Muscle of back (tissue), 11 donors: Measurements from ENCODE around the gene SH3RF1. TPM values are rescaled to one million over a fixed set of nuclear protein-coding genes. Genes with fewer than 3 reads are reported as not detected.
"Not testable (repeated sequence)": the region's sequence is repeated elsewhere in the genome, so short reads cannot be mapped to it uniquely, and the experiment has no call there.

Experiments used
- DNase-seq, 3 donors: peaks; one replicate each; pipeline versions ENCODE4 v3.0.0 to v3.0.0-alpha.2; 2013
- polyA plus RNA-seq, 10 donors: library from polyadenylated mRNA; unstranded; fragments of 120-200 nt; gene quantifications; one replicate each; pipeline ENCODE4 v1.2.1, GENCODE V29; 2013; ENCODE audit not compliant: insufficient read length in 10 of 10

Gene SH3RF1
- polyA plus RNA-seq, 10 donors = 13.2 to 20.5 (median 17.4) TPM

DNA sequence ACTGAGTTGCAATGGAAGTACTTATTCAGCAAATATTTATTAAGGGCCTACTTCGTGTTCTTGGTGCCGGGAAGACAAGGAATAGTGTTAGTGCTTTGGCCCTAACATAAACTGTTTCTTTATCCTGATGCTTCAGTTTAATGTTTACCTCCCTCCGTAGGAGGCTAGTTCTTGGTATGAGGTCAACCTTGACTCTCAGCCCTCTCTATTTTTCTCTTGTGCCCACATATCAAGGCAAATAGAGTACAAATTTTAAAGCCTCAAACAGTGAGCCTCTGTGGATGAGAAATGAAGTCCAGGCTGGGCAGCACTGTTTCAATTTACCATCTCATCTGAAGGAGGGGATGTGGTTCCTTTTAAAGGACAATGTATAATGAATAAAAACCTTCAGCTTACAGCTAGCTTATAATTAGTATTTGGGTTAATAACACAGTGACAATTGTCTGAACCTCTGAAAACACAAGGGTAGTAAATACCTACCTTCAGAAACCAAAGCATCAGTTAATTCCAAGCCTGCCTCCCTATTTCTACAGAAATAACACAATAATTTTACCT lies 68.5 kb downstream of the SH3RF1 start:
- DNase-seq = no peak

DNA sequence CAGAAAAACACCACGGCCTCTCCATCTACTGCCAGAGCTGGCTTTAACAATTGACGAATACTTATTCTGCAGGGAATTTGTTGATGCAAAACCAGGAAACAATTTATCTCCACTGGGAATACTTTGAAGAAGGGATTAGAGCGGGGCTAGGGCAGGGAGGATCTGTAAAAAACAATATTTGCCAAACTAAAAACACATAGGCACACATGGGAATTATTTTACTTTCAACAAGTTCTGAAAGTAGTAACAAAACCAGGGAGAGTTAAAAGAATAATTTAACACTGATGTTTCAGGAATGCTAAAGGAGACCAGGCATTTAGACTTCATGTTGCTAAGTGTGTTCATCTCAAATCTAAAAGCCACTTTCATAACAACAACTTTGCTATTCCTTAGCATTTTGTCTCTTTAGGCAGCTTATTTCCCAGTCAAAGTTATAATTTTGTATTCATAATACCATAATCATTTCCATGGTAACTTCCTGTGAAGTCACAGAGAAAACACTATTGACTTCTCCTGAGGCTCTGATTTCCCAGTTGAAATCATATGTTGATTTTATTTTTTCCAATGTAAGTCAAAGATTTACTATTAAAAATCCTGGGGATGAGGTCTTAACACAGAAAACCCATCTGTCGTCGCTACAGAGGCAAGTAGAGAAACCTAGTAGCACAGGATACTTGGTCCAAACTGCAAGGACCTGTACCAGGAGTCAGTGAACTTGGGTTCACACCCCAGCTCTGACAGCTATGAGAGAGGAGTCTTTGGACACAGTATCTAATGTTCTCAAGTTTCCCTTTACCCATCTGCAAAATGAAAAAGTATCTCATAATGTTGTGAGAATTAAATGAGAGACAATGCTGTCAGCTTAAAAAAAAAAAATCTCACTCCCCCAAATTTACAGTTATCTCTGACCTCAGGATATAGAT lies 69.3 kb downstream of the SH3RF1 start:
- DNase-seq = peak in 2 of 3 donors; percentile 53 to 82

DNA sequence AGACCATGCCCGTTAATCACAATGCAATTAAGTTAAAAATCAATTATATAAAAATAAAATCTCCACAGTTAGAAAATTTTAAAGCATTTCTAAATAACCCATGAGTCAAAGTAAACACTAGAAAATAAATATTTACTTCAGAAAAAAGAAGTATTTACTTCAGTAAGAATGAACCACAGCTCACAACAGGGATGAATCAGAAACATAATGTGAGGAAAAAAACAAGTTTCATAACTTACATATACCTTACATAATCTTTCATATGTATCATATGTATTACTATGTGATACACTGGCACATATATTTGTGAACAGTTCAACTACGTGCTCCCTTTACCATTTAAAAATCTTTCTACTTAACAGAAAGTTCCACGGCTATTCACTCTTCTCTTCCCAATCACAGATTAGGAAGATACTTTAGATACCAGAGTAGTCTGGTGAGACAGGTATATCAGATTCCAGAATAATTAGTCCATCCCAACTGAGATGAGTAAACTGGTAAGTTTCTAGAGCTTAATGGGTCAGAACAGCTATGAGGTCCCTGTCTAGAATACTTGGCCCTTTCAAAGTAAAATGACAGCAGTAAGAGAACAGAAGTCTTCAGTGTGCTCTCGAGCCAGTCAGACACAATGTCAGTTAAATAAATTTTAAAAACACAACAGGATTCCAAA lies 70.3 kb downstream of the SH3RF1 start:
- DNase-seq = no peak

DNA sequence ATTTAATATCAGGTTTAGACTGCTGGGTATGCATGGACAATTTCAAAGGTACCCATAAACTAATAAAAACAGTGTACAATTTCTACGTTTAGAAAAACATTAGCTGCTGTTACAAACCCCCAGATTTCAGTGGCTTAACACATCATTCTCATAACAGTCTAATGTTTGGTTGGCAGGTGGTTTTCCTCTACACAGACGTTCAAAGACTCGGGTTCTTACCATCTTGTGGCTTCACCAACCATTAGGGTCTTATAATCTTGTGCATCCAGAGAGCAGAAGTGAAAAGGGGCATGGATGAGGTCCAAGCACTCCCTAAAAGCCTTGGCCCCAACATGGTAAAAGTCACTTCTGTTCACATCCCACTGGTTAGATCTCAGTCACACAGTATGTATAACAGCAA lies 71.6 kb downstream of the SH3RF1 start:
- DNase-seq = no peak

DNA sequence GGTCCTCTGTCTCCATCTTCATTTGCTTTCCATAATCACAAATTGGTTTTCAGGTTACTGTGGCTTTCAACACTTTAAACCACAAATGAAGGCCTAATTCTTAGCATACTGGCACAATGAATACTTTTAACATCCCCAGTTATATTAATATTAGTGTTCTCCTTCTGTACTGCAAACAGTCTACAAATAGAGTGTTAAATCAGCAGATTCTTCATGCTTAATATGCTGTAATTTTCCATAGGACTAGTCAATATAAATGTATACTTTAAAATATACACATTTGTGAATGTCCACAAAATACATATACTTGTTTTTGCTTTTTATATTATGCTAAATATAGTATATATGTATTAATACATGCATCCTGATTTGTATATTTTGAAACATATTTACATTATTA lies 72.6 kb downstream of the SH3RF1 start:
- DNase-seq = no peak

DNA sequence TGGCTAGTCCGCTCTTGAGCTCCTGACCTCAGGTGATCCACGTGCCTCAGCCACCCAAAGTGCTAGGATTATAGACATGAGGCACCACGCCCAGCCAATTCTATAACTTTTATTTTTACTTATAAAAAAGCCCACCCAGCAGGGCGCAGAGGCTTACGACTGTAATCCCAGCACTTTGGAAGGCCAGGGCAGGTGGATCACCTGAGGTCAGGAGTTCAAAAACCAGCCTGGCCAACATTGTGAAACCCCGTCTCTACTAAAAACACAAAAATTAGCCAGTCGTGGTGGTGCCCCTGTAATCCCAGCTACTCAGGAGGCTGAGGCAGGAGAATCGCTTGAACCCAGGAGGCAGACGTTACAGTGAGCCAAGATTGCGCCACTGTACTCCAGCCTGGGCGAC lies 73.5 kb downstream of the SH3RF1 start:
- DNase-seq = not testable (repeated sequence)

DNA sequence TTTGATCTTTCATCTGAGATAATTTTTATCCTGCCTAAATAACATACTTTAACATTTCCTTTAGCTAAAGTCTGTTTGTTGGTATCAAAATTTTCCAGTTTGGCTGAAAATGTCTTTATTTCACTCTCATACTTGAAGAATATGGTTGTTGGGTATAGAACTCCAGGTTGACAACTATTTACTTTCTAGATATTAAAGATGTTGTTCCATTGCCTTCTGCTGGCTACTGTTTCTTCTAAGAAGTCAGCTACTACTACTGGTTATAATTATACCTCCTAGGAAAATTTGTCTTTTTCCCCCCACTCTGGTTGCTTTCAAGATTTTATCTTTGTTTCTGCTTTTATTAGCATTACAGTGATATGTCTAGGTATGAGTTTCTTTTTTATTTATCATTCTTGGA lies 75.7 kb downstream of the SH3RF1 start:
- no peak for DNase-seq

DNA sequence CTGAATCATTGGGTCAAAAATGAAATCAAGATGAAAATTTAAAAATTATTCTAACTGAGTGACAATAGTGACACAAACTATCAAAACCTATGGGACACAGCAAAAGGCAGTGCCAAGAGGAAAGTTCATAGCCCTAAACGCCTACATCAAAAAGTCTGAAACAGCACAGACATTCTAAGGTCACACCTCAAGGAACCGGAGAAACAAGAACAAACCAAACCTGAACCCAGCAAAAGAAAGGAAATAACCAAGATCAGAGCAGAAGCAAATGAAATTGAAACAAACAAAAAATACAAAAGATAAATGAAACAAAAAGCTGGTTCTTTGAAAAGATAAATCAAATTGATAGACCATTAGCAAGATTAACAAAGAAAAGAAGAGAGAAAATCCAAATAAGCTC lies 80.8 kb downstream of the SH3RF1 start:
- DNase-seq = not testable (repeated sequence)

DNA sequence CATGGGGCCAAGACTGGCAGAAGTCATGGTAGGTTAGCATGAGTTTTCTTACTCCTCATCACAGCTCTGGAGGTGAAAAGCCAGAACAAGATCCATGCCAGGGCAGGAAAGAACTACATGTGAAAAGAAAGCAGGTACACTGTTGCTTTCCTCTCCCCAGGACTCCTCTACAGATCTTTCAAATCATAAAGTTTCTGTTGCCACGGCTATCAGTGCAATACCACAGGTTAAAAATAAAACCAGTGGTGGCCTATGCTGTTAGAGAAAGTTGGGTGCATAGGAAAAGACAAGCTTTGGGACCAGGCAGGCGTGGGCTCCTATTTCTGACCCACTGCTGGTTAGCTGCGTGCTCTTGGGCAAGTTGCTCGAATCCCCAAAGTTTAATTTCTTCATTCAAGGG lies 81.4 kb downstream of the SH3RF1 start:
- no peak for DNase-seq

DNA sequence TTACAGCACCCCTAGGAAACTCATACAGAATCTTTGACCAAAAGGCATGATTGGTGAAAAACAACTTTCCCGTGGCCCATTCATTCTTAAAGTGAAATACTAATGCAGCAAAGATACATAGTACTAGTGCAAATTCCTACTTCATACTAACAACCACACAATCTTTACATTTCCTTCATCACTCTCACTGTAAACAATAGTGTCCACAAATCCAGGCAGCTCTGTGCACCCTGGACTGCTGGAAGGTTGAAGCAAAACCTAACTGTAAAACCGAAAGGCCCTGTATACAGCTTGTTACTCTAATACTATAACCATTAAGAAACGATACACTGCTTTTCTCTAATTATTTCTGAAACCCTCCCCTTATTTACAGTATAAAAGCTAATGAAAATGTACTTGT lies 82.6 kb downstream of the SH3RF1 start:
- no peak for DNase-seq

DNA sequence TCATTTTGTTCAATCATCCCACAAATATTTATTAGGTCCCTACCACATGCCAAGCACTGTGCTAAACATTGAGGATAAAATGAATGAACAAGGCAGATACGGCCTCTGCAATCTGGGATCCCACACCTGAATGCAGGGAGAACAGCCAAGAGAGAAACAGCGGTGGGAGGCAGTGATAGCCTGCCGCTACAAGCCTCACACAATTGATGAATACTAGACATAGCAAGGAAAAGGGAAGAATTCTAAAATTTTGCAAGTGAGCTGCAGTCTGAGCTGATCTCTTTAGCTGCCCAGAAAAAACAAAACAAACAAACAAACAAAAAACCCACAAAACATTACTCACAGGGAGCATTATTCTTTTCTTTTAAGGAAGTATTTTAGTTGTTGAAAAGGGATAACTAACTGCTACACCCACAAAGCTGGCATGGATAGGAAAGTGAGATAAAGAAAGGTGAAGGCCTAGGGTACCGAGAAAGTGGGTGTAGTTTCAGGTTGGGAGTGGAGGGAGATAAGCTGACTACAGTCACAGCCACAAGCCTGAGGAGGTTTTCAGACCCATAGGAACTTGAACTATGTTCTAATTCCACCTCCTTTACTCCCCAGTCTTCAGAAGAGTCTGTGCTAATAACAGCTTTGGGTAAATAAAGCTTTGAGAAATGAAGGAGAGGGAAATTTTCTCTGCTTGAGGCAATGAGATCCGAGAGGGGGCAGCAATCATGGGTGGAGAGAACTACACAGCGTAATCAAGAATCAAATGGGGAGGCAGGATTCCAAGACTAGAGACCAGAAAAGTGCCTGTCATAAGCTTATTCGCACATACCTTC lies 85.4 kb downstream of the SH3RF1 start:
- no peak for DNase-seq

DNA sequence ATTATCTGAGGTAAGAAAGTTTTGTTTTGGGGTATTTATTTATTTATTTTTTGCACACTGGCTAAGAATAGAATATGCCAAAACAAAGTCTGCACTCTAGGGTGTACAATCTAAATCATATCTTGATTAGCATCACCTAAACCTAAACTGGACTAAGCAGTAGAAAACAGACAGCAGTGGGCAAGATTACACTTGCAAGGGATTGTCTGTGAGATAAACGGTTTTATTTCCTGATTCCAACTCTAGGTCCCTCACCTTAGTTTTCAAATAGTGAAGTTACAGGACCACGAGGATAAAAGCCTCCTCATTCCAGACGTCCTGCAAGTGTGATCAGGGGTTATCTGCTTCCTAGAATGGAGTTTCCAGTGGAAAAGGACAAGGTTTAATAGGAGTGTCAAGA lies 86.1 kb downstream of the SH3RF1 start:
- DNase-seq = peak in 1 of 3 donors; percentile 13

DNA sequence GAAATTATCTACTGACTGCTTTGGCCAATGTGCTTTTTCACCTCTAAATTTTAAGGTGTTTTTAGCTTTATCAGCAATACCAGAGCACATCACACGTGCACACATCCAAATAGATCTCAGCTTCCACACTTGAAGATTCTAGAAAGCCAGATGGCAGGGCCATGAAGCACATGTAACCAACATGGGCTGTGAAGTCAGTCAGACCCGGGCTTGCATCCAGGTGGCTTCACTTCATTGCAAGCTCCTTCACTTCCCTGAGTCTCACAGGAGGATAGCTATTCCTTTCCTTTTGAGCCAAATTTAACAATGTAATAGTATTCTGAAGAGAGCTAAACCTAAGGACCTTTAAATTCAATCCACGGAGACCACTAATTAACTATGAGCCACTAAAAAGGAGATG lies 86.5 kb downstream of the SH3RF1 start:
- DNase-seq = peak in 2 of 3 donors; percentile 48 to 72

DNA sequence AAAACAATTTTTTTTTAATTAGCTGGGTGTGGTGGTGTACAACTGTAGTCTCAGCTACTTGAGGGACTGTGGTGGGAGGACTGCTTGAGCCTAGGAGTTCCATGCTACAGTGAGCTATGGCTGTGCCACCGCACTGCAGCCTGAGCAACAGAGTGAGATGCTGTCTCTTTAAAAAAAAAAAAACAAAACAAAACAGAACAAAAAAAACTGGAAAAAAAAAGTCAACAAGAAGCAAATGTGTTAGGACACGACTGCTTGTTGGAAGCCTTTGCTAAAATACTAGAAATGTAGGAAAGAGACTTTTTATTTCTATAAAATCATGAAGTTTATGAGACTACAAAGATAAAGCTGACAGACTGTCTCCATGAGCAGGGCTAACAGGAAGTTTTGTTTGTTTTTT lies 87.2 kb downstream of the SH3RF1 start:
- no peak for DNase-seq

DNA sequence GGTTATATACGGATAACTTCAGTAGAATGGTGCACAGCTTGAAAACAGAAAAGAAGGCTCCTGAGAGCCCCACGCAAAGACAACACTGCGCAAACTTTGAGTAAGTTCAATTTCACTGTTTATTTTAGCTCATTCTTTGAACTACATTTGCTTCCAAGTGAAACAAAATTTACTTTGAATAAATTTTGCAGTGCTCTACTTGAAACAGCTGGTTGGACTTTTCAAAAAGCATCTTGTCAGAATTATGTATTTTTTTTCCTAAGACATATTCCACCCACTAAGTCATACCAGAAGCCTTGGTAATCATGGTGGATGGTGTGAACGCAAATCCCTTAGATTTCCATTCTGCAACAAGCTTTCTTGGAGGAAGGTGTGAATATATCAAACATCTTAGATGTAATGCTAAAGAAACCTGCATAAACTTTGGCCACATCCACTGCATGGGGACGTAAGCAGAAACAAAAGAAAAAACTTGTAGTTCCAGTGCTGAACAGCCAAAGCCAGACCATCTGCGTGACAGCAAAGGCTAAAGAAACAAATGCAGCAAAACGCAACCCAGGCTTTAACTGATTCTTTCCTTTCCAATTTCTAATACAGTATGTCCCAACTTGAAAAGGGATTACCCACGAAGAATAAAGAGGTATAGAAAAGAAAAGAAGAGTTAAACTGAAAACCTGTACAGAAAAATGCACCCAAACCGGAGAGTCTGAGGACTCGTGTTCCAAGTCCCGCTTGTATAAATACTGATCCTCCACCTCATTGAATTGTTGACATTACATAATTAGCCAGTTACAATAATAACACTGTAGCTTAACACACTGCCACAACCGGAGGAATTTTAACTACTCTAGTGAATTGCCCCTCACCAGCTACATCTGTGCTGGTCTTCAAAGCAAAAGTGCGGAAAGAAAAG lies 90.9 kb downstream of the SH3RF1 start:
- DNase-seq = peak; percentile 37 to 80 (median 54)

DNA sequence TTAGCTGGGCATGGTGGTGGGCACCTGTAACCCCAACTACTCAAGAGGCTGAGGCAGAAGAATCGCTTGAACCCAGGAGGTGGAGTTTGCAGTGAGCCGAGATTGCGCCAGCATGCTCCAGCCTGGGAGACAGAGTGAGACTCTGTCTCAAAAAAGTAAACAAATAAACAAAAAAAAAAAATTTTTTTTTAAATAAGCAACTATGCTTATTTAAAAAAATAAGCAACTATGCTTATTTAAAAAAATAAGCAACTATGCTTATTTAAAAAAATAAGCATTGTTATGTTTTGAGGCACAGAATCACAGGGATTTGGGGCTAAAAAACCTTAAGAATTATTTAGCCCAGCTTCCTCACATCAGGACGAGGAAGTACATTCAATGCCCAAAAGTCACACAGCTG lies 92.7 kb downstream of the SH3RF1 start:
- not testable (repeated sequence) for DNase-seq

DNA sequence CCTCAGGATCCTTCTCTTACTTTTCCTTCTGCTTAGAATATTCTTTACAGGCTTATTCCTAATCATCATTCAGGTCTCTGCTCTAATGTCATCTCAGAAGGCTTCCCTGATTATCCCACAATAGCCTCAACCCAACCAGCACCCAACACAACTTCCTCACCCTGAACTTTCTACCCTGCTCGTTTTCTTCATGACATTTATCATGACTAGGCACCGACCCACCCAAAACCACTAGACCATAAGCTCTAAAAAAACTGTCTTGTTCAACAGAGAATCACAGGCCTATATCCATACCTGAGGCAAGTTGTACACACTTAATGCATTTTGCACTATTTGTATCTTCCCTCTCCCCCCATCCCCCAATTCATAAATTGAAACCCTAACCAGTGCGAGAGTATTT lies 95.3 kb downstream of the SH3RF1 start:
- no peak for DNase-seq

DNA sequence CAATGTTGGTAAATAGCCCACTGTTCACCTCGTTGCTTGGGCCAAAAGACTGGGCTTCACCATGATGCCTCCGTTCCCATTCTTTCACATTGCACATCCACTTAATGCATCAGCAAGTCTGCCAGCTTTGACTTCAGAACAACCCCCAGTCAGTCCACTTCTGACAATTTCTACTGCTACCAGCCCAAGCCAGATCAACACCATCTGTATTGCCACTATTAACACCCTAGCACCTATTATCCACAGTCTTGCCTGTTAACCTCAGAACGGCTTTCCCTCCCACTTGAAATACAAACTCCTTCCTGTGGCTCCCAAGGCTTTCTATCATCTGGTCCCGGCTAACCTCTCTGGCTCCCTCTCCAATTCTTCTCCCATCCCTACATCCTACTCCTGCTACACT lies 95.7 kb downstream of the SH3RF1 start:
- no peak for DNase-seq

DNA sequence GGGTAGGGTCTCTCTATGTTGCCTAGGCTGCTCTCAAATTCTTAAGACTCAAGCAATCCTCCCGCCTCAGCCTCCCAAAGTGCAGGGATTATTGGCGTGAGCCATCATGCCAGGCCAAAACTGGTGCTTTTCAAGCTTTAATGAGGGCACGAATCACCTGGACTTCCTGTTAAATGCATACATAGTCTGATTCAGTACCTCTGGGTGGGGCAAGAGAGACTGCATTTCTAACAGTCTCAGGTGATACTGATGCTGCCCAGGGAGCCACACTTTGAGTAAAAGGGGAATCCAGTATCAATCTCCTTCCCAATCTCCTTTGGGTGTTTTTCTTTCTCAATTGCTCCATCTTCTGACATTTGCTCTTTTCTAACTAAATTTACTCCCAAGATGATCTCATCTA lies 96.5 kb downstream of the SH3RF1 start:
- no peak for DNase-seq

DNA sequence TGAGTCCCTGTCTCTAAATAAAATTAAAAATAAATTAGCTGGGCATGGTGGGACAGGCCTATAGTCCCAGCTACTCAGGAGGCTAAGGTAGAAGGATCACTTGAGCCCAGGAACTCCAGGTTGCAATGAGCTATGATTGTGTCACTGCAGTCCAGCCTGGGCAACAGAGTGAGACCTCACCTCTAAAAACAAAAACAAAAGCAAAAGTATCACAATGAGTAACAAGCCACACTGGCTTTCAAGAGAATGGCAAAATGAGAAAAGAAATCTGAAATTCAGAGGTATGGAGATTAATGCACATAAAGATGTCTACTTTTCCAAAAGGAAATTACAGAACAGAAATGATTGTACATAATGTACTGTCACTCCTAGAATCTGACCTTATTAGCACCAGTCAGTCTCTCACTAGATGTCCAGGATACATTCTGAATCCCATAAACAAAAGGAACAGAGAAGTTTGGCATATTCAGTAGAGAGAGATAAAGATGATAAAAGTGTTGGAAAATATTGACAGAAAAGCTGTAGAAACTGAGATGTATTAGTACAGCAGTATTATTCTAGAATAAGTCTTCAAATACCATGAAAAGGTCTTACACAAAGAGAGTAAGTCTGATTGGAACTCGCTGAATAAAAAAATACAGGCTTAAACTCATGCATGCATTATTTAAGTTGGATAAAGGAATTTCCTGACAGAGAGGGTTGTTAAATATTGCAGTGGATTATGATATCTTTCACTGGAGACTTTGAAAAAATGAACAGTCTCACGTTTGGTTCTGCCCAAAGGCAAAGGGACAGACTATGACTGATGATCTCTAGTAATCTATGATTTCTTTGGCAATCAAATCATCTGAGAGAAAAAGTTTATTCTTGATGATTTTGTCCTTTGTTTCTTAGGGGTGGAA lies 102.5 kb downstream of the SH3RF1 start:
- DNase-seq = no peak
